ENCODE measurements around the gene ATP5PO.
"Not testable (repeated sequence)": the region's sequence is repeated elsewhere in the genome, so short reads cannot be mapped to it uniquely, and the experiment has no call there.

Gene ATP5PO

DNA sequence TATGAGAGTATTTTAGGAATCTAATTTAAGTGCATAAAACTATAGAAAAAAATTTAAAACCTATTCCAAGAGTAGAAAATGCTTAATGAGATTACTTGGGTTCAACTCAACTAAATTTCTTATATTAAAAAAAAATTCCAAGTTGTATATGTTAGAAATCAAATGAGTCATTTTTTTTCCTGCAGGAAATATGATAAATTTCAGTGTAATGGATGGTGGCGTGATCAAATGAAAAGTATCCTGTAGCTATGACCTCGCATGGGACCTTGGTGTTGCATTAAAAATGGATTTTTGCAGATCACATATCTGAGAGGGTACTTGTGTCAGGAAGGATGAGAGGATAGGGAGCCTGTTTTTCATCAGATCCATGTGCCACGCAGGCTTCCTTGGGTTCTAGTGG lies 17.9 kb downstream of the ATP5PO start:
- no peak for DNase-seq

DNA sequence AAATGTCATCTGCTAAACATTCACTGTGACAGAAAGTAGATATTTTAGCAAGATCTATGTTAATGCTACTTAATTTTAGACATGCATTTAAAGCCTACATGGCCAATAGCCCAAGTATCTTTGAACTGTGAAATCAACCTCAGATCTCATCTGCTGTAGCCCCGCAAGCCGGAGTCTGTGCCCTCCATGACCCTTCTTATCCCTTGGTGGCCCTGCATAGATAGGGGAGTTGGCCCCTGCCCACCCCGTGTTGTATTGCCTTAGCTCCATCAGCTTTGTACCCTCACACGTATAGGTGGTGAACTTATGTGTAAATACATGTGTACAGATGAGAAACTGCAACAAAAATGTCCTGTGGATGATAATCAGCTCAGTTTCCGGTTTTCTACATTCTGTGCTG lies 18.5 kb downstream of the ATP5PO start:
- no peak for DNase-seq

DNA sequence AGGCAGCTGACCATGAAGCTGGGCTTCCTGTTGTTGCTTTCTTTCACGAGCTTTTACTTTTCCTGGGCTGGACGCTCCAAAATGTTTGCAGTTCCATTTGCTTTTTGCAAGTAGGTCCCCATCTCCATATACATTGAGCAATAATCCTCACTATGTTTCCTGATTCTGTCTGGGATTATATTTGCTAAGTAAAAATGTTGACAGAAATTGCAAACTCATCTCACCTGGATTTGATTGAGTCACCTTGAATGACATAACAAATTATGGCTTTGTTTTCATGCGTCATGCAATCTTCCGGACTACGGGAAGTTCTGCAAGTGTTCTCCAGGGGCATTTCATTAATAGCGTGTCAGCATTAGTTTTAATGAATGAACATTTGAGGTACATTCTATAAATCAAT lies 18.9 kb downstream of the ATP5PO start:
- DNase-seq = no peak

DNA sequence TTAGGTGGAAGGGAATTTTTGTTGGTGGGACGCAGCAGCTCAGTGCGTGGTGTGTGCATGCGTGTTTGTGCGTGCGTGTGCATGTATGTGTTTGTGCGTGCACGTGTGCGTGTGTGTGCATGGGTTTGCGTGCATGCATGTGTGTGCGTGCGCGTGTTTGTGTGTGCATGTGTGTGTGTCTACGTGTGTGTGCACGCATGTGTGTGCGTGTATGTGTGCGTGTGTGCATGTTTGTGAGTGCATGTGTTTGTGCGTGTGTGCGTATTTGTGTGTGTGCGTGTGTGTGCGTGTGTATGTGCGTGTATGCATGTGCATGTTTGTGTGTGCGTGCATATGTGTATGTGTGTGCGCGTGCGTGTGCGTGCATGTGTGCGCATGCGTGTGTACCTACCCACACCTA lies 20.2 kb downstream of the ATP5PO start:
- no peak for DNase-seq

DNA sequence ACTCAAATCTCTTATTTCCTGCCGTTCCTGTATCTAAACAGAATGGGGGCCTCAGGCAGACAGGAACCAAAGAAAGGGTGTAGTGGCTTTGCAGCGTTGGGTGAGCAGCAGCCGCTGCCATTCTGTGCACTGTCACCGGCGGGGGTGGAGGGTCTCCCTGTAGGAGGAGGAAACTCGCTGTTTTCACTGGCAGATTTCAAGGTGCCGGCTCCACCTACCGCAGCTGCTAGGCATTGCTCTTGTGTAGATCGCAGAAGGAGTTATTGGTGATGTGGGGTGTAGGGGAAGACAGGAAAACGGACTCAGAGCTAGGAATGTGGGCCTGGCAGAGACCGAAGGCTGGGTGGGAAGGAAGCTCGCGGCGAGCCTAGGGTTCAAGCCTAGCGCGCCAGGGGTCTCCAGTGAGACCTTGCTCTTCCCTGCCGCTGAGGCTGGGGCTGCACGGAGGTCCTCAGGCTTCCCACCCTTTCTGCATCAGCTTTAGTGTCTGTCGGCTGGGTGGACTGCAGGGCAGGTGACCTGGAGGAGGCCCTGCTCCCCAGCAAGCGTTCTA lies 20.8 kb downstream of the ATP5PO start:
- DNase-seq = peak; percentile 79

DNA sequence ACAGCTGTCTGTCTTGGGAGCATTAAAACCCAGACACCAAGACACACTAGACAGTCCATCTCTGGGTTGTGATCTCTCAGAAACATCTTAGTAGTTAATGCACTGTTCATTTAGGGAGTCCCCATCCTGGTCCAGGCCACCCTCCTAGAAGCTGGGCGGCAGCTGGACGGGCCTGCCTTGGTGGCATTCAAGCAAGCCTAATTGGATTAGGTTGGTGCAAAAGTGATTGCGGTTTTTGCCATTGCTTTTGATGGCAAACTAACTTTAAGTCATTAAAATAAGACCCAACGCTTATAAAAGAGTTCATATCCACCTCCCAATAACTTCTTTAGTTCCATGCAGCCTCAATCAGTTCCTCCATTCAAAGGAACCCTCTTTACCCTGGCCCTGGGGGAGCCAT lies 21.7 kb downstream of the ATP5PO start:
- DNase-seq = no peak

DNA sequence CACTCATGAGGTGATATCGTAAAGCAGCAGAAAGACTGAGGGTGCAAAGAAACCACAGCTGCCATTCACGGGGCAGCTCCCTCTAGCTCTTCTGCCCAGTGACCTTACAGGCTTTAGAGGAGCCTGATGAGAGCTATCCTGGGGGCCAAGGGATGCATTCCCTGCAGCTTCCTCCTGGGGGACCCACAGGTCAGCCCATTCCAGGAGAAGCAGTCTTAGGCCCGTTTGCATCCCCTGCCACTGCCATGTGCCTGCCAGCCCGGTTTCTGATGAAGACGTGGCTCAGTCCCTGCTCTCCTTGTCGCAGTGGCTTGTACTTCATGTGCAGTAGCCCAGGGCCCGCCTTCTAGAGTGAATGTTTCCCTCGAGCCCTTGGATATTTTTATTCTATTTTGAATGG lies 22.8 kb downstream of the ATP5PO start:
- no peak for DNase-seq

DNA sequence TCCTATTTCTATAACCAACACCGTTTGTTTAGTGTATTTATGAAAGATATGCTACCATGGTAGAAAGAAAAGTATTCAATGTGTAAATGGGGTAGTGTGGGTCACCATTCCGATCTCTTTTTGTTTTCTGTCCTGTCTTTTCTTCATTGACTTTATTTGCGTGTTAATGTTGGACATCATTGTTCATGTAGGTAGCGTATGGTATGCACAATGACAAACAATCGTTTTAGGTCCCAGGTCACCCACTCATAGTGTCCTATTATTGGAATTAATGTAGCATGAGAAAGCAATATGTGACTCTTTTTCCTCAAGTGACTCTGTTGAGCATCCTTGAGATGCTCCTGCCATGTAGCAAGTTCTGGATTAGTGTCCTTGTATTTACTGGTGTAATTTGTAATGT lies 25.4 kb downstream of the ATP5PO start:
- DNase-seq = no peak

DNA sequence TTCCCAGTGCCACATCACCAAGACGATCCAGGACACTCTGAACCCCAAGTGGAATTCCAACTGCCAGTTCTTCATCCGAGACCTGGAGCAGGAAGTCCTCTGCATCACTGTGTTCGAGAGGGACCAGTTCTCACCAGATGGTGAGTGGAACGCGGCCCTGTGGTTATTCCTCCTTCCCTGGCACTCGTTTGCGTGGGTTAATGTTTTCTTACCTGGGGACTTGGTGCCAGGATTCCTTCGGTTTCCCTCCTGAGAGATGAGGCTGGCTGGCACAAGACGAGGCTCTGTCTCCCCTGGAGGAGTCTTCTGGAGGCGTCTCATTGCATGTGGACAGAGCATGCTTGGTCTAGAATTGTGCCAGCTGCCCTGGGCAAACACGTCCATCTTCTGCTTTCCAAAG lies 29.3 kb downstream of the ATP5PO start:
- DNase-seq = no peak

DNA sequence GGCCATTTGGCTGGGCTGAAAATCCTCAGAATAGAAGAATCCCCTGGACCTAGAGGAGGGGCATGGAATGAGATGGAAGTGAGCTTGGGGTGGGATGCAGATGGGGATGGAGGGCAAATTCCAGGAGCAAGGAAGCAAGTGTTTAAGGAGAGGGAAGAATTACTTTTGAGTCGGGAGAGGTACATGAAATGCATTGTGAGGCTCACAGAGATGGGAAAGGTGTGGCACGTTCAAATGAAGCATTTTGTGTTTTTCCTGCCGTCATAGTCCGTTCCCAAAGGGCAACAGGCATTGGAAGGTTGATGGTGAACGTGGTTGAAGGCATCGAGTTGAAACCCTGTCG lies 30.5 kb downstream of the ATP5PO start:
- no peak for DNase-seq

DNA sequence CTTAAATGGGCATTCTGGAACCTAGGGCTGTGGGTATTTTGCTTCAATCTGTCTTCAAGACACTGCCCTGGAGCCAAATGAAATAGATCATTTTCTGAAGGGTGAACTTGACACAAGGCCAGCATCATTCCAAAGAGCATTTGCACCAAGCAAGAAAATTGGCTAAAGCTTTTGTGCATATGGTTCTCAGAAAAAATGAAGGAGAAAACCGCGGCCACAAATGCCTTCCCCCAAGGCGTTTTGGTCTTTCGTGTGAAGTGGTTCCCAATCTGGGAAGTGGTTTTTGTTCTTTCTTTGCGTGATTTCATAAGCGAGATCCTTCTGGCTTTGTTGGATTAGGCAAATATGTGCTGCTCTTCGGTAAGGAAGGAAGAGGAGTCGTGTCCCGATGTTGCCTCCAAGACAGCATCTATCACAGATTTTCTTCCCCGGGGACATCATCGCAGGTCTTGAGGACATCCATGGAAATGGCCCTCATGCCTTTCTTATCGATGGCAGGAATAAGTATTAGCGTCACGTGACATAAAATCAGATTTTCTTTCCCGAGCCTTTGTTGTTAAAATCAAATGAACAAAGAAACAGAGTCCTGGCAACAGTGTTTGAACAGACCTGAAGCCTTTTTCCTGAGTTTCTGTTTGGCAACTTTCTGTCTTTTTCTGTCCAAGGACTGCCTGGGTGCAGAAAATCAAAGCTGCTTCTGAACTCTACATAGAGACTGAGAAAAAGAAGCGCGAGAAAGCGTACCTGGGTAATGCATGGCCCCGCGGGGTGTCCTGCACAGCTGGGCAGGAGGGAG lies 31.0 kb downstream of the ATP5PO start:
- DNase-seq = no peak

DNA sequence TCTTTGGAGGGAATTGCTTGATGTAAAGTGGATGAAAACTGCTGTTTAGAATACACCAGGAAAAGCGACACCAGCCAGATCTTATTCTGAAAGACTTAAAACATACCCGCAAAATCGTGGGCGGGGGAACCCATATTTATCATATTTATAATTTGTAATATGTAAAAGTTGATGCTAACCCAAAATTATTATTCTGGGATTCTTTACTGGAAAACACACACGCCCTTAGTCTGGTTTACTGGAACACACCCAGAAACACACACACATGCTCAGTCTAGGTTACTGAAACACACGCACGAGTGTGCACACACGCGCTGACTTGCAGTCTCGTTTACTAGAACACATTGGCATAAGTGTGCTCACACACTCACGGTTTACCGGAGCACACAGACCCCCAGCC lies 32.5 kb downstream of the ATP5PO start:
- DNase-seq = no peak

DNA sequence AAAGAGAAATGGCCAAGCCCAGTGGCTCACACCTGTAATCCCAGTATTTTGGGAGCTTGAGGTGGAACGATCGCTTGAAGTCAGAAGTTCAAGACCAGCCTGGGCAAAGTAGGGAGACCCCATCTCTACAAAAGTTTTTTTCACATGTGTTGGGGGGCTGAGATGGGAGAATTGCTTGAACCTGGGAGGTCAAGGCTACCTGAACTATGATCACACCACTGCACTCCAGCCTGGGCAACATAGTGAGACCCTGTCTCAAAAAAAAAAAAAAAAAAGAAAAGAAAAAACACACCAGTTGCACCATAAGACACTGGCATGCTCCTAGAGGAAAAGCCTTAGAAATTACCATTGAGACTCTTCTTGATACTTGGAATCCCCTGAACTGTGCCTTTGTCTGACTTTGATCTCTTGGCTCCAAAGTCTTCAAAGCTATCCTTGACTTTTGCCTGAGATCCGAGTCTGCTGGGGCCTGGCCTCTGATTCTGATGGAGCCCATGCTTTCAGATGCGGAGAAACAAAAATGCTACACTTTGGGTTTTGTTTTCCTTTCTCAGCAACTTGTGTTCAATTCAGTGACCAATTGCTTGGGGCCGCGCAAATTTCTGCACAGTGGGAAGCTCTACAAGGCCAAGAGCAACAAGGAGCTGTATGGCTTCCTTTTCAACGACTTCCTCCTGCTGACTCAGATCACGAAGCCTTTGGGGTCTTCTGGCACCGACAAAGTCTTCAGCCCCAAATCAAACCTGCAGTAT lies 33.7 kb downstream of the ATP5PO start:
- DNase-seq = no peak

DNA sequence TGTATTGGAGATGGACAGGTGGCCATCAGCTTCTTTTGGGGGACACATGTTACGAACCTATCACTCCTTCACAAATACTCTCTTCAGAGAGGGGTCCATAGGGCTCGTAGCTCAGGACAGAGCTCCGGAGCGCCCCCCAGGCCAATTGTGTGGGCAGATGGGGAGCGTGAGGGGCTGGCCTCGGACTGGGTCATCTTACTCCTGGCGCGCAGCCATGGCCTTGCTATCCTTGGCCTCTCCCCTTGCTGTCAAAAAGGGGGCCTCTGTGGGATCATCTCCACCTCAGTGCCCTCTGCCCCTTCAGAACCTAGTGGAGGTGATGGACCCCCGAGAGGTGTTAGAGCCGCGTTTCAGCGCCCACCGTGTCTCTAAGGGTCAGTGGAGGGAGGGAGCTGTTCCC lies 35.0 kb downstream of the ATP5PO start:
- DNase-seq = no peak

DNA sequence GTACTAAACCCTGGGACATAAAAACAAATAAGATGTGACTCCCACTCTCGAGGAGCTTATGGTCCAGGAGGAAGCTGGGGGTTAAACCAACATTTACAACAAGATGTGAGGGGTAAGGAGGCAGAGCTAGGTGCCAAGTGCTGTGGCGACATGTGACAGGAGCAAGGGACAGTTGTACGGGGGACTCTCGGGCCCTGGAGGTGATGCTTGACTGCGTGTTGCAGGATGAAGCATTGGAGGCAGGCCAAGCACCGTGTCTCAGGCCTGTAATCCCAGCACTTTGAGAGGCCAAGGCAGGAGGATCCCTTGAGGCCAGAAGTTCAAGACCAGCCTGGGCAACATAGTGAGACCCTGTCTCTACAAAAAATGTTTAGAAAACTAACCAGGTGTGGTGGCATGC lies 36.8 kb downstream of the ATP5PO start:
- DNase-seq = no peak

DNA sequence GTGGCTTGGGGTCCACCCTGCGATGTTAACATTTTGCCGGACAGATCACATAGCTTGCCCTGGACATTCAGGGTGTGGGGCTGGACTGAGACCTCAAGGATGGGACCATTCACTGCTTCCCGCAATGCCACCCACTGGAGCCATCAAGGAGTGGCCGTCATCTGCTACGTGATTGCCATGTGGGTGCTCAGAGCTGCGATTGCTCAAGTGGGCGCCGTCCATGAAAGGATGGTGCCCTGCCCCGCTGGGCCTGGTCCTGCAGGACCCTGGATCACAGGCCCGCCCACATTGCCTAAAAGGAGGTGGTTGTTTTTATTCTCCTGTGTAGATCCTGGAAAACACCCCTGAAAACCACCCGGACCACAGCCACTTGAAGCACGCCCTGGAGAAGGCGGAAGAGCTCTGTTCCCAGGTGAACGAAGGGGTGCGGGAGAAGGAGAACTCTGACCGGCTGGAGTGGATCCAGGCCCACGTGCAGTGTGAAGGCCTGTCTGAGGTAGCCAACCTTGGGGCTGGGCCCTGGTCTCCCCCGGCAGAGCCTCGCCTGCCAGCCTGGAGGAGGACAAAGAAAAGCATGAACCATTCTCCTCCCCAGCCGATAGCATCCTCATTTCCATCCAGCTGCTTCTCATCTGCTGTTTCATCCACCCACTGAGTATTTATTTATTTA lies 40.4 kb downstream of the ATP5PO start:
- no peak for DNase-seq

DNA sequence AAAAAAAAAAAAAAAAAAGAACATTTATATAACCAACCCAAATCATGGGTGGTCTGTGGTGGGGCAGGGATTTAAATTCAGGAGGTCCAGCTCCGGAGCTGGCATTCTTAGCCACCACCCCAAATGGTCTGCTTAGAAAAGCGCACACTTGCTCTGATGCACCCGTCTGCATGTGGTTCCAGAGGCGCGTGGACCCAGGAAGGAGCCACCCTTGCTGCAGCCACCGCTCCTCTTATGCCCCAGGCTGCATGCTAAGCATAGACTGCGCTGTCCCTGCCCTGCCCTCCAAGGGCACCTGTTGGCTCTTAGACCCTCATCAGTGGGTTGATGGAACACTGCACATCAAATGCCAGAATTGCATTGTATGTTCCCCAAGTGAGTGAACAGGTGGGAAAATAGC lies 41.4 kb downstream of the ATP5PO start:
- no peak for DNase-seq

DNA sequence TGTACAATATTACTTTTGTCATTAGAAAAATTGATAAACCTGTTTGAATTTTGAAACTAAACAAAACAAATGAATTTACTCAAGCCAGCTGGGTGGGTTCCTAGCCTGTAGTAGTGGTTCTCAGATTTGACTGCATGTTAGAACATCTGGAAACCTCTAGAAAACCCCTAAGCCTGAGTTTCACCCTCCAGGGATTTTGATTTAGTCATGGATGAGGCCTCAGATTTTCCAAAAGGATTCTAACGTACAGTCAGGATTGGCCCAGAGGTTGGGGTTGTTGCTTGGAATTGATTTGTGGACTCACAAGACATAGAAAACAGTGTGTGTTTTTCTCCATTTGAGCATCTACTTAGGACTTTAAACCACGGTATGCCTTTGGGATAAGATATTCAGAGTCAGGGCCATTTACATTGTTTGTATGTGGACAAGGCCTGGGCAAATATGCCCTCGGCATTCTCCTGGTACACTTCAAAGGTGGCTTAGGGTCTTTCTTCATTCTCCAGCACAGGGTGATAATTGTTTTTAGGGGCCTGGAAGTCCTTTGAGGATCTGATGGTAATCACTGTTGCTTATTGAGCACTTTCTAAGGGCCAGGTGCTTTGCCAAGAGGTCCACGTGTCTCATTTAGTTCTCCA lies 42.6 kb downstream of the ATP5PO start:
- DNase-seq = no peak

DNA sequence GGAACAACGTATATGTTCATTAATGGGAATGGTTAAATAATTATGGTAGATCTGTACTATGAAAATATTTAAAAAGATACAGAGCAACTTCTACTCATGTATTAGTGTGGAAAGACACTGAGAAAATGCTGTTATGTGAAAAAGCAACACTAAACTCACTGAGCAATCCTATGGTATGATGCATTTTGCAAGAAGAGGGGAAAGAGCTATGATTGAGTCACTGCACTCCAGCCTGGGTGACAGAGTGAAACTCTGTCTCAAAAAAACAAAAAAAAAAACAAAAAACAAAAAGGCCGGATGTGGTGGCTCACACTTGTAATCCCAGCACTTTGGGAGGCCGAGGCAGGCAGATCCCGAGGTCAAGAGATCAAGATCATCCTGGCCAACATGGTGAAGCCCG lies 44.4 kb downstream of the ATP5PO start:
- no peak for DNase-seq

DNA sequence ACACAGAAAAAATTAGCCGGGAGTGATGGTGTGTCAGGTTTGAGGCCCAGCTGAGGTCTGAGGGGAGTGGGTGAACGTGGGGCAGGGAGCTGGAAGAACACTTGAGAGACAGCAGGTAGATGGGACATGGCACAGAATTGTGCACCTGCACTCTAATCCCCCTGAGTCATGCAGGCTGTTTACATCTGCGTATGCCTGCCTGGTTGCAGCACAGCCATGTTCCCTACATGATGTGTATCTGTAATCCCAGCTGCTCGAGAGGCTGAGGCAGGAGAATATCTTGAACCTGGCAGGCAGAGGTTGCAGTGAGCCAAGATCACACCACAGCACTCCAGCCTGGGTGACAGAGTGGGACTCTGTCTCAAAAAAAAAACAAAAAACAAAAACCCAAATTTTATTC lies 44.8 kb downstream of the ATP5PO start:
- no peak for DNase-seq

DNA sequence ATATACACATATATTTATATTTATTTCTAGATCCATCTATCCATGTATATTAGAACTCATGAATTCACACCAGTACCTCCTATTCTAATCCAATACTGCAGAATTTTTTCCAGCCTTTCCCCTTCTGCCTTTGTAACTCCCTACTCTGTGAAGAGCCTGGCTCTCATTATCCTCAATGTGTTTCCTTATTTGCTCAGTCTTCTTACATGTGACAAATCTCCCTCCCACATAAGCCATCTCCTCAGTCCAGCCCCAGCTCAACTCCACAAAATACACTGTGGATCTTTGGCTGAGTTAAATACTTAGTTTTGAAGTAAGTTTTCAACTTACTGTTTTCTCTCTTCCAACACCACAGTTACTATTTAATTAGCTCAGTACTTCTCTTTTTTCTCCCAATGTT lies 45.7 kb downstream of the ATP5PO start:
- no peak for DNase-seq

DNA sequence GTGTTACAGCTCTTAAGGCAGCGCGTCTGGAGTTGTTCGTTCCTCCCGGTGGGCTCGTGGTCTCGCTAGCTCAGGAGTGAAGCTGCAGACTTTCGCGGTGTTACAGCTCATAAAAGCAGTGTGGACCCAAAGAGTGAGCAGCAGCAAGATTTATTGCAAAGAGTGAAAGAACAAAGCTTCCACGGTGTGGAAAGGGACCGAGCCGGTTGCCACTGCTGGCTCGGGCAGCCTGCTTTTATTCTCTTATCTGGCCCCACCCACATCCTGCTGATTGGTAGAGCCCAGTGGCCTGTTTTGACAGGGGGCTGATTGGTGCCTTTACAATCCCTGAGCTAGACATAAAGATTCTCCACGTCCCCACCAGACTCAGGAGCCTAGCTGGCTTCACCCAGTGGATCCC lies 47.7 kb downstream of the ATP5PO start:
- DNase-seq = not testable (repeated sequence)

DNA sequence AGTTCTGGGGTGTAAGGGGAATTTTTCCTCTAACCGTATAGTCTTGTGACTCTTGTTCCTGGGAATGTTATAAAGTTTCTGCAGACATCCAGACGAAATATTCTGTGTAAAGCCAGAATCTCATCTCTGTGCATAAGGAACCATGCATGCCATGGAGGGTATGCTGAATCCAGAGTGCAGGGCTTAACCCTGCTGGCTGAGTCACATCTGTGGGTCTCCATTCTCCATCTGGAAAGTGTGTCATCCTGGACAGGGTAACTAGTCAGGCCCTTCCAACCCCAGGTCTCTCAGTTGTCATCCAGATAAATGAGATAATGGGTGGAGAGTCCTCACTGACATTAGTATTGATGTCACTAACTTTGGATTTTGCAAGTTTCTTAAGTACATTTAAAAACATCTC lies 48.8 kb downstream of the ATP5PO start:
- DNase-seq = no peak
